Measurements from ENCODE around the gene ANOS1. TPM values are rescaled to one million over a fixed set of nuclear protein-coding genes. Genes with fewer than 3 reads are reported as not detected.
A peak's percentile ranks its signal among the peaks of the same experiment; 100 is the strongest.

ANOS1 gene
- total RNA-seq, 4 donors from 2014 or later, result 3.2 to 15.7 (median 4.0) TPM

DNA sequence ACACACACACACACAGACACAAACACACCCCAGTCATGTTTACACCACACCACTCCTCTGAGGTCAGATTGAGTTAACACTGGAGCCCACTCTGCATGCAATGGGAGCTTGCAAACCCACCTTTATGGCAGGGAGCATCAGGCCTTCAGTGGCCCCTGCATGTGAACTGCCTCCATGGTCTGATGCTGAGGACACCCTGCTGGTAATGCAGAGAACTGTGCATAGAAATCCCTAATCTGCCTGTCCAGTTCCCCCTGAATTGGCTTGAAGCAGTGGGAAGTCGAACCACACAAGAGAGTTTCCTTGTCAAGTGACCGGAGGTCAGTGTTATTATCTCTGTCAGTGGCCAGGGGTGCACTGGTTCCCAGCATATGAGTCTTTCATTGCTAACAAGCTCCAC is 59.8 kb downstream of the ANOS1 start:
- no peak for DNase-seq (ENCODE audit: low spot score)
- ATAC-seq (ENCODE audit: low FRiP score), result no peak
- TF ChIP-seq, protein P1, sequence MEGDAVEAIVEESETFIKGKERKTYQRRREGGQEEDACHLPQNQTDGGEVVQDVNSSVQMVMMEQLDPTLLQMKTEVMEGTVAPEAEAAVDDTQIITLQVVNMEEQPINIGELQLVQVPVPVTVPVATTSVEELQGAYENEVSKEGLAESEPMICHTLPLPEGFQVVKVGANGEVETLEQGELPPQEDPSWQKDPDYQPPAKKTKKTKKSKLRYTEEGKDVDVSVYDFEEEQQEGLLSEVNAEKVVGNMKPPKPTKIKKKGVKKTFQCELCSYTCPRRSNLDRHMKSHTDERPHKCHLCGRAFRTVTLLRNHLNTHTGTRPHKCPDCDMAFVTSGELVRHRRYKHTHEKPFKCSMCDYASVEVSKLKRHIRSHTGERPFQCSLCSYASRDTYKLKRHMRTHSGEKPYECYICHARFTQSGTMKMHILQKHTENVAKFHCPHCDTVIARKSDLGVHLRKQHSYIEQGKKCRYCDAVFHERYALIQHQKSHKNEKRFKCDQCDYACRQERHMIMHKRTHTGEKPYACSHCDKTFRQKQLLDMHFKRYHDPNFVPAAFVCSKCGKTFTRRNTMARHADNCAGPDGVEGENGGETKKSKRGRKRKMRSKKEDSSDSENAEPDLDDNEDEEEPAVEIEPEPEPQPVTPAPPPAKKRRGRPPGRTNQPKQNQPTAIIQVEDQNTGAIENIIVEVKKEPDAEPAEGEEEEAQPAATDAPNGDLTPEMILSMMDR (IDR thresholded peaks at IDR 0.05), result no peak

GRCh38 chrX:8668813-8669212 is 63.1 kb downstream of the ANOS1 start:
- TF ChIP-seq, protein P1 (IDR thresholded peaks at IDR 0.05), result no peak
- ATAC-seq (ENCODE audit: low FRiP score) (no peak), DNase-seq (ENCODE audit: low spot score) (no peak)

DNA sequence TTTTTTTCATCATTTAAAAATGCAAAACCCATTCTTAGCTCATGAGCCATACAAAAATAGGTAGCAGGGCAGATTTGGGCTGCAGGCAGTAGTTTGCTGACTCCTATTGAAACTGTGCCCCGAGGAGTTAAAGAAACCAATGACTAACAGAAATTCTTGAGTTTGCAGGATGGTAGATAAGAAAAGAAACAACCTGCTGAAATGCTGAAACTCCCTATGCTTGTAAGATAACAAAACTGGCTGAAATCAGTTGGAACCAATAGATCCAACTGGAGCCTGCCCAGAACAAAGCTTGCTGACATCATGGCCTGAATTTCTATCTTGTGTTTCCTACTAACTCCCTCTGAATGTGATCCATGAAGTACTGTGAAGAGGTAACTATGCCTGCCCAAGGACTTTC is 68.6 kb downstream of the ANOS1 start:
- TF ChIP-seq, protein P1 (IDR thresholded peaks at IDR 0.05), result no peak
- peak; percentile 84 for ATAC-seq (ENCODE audit: low FRiP score)

DNA sequence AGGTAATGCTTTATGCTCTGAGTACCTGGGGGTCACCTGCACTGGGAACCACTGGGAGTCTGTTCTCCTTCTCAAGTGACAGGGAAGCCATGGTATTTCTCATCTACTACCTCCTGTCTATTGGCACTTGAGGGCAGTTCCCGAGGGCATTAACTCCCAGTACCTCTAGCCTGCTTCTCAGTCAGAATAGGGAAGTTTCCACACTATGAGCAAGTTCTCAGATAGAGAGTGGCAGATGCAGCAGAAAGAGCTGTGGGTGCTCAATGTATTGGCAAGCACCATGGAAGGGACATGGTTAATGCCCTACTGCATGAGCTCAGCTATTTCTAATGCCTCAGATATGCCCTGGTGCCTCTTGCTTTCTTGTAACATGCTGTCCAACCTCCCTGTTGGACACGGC is 74.1 kb downstream of the ANOS1 start:
- TF ChIP-seq, protein P1 (IDR thresholded peaks at IDR 0.05), result no peak
- DNase-seq (ENCODE audit: low spot score) (no peak), ATAC-seq (ENCODE audit: low FRiP score) (no peak)

More for the DNA sequence above, 68.6 kb downstream of the ANOS1 start:
- DNase-seq (ENCODE audit: low spot score), result no peak

- ATAC-seq (ENCODE audit: low FRiP score) (no peak), DNase-seq (ENCODE audit: low spot score) (no peak)
- TF ChIP-seq, protein P1 (IDR thresholded peaks at IDR 0.05), result no peak
These were observed 78.0 kb downstream of the ANOS1 start for GRCh38 chrX:8653956-8654355.

DNA sequence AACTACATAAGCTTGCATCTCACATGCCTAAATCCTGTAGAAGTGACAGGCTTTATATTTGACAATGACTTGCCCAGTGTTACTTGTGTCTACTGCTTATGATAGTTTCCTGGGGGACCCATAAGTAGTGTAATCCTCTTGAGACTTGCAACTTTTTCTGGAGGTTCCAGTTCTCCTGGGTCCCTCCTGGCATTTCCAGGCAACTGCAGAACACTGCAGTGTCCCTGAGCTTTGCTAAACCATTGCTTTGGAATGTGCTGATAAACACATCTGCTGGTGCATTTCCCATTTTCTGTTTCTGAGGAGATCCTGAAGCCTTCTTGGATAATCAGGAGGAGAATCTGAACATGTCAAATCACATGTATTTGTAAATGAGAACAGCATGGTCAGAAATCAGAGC is 82.0 kb downstream of the ANOS1 start:
- DNase-seq (ENCODE audit: low spot score) (no peak), ATAC-seq (ENCODE audit: low FRiP score) (no peak)
- TF ChIP-seq, protein P1 (IDR thresholded peaks at IDR 0.05), result no peak

DNA sequence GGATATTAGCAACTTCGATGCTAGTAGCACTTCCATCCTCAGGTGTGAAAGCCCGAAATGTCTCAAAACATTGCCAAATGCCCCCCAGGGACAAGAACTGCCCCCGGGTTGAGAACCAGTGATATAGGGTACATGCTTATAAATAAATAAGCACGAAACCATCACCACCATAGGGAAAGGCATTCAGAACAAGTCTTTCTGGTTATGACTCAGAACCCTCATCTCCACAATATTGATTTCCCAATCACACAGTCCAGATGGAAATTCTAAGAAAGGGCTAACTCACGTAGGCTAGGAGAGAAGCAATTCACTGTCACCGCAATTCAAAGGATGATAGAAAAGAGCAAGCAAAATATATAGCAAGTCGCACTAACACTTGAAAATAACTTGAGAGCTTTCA is 84.8 kb downstream of the ANOS1 start:
- ATAC-seq (ENCODE audit: low FRiP score) (no peak), DNase-seq (ENCODE audit: low spot score) (no peak)
- TF ChIP-seq, protein P1 (IDR thresholded peaks at IDR 0.05), result no peak

Data from omental fat pad (tissue), 4 donors.